Progenitor cell of endocrine pancreas (in vitro differentiated cells): ENCODE measurements around the gene GALNTL6. TPM values are rescaled to one million over a fixed set of nuclear protein-coding genes. Genes with fewer than 3 reads are reported as not detected.

ENCODE experiments used
- DNase-seq: peaks from one replicate; pipeline ENCODE4 v3.0.0; 2021; ENCODE audit warnings: low spot score; ENCODE audit not compliant: unreplicated experiment
- H3K27ac Mint-ChIP-seq: 2 replicates; pipeline ENCODE4 v1.8.0; 2021; ENCODE audit warnings: mild to moderate bottlenecking, moderate library complexity, mixed read lengths
- H3K27me3 Mint-ChIP-seq: 2 replicates; pipeline ENCODE4 v1.8.0; 2021; ENCODE audit warnings: mixed read lengths
- H3K36me3 Mint-ChIP-seq: 2 replicates; pipeline ENCODE4 v1.8.0; 2022; ENCODE audit warnings: mixed read lengths; ENCODE audit not compliant: insufficient read depth
- H3K4me1 Mint-ChIP-seq: 2 replicates; pipeline ENCODE4 v1.8.0; 2021; ENCODE audit warnings: low read depth, mixed read lengths
- H3K4me3 Mint-ChIP-seq: 2 replicates; pipeline ENCODE4 v1.8.0; 2021; ENCODE audit warnings: low read depth, mild to moderate bottlenecking, moderate library complexity, mixed read lengths
- H3K9me3 Mint-ChIP-seq: 2 replicates; pipeline ENCODE4 v1.8.0; 2021; ENCODE audit warnings: low read depth, mixed read lengths
- total RNA-seq: library from RNA; stranded (reverse); gene quantifications from 2 replicates; pipeline ENCODE4 v1.2.1, GENCODE V29; 2021
- TF ChIP-seq, protein P1 (sequence below): fragments of 200-600 bp; sonication (generic); IDR thresholded peaks from one replicate; pipeline ENCODE4 v1.5.0; 2021; ENCODE audit warnings: antibody characterized with exemption, mild to moderate bottlenecking; ENCODE audit not compliant: unreplicated experiment

GALNTL6 gene
- total RNA-seq, 1 donor from 2014 or later: 0.14 TPM

DNA sequence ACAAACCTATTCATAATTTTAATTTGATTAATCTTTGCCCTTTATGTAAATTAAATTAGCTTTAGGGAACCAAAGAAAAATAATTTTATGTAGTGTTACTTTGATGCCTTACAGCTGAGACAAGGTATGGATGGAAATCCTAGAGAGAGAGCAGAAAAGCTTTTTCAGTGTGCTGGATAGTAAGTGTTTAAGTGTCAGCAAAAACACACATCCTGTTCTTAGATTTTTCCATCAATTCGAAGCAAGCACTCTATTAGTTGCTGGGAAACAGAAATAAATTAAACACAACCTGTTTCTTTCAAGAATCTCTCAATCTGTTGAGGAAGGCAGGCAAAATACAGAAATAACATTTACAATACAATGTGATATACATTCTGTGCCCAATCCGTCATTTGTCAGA is 327.8 kb downstream of the GALNTL6 start:
- H3K27ac Mint-ChIP-seq: no peak overlapping the region

DNA sequence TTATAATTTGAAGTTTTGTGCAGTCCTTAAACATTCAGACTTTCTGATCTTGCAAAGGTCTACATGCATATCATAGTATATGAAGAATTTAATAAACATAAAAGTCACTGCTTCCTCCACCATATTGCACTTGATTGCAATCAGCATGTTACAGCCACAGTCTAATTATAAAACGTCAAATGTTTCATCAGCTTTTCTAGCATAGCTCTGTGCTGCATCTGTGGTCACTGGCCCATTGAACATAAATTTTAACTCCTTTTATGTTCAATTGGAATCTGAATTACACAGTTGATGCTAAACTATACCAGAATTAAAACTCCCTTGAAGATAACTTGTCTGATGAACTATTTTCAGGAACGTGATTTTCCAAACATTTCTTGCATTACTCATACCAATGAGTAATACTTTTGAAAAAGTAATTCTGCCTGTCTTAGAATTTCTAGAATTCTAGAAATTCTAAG is 329.1 kb downstream of the GALNTL6 start:
- Mint-ChIP-seq H3K27ac (no peak overlapping the region), H3K9me3 (no peaks in the 10 kb centered on the region), H3K27me3 (no peaks in the 10 kb centered on the region), H3K36me3 (no peaks in the 10 kb centered on the region), H3K4me1 (peaks cover 21% of the 10 kb centered on the region), H3K4me3 (no peak overlapping the region)
- TF ChIP-seq, protein P1, sequence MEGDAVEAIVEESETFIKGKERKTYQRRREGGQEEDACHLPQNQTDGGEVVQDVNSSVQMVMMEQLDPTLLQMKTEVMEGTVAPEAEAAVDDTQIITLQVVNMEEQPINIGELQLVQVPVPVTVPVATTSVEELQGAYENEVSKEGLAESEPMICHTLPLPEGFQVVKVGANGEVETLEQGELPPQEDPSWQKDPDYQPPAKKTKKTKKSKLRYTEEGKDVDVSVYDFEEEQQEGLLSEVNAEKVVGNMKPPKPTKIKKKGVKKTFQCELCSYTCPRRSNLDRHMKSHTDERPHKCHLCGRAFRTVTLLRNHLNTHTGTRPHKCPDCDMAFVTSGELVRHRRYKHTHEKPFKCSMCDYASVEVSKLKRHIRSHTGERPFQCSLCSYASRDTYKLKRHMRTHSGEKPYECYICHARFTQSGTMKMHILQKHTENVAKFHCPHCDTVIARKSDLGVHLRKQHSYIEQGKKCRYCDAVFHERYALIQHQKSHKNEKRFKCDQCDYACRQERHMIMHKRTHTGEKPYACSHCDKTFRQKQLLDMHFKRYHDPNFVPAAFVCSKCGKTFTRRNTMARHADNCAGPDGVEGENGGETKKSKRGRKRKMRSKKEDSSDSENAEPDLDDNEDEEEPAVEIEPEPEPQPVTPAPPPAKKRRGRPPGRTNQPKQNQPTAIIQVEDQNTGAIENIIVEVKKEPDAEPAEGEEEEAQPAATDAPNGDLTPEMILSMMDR: no peak
- no peak for DNase-seq

More for the DNA sequence above, 327.8 kb downstream of the GALNTL6 start:
- no peaks in the 10 kb centered on the region for H3K9me3 Mint-ChIP-seq
- DNase-seq: no peak
- TF ChIP-seq, protein P1: no peak
- no peaks in the 10 kb centered on the region for H3K36me3 Mint-ChIP-seq
- peaks cover 21% of the 10 kb centered on the region for H3K4me1 Mint-ChIP-seq
- H3K27me3 Mint-ChIP-seq: no peaks in the 10 kb centered on the region
- H3K4me3 Mint-ChIP-seq: no peak overlapping the region

DNA sequence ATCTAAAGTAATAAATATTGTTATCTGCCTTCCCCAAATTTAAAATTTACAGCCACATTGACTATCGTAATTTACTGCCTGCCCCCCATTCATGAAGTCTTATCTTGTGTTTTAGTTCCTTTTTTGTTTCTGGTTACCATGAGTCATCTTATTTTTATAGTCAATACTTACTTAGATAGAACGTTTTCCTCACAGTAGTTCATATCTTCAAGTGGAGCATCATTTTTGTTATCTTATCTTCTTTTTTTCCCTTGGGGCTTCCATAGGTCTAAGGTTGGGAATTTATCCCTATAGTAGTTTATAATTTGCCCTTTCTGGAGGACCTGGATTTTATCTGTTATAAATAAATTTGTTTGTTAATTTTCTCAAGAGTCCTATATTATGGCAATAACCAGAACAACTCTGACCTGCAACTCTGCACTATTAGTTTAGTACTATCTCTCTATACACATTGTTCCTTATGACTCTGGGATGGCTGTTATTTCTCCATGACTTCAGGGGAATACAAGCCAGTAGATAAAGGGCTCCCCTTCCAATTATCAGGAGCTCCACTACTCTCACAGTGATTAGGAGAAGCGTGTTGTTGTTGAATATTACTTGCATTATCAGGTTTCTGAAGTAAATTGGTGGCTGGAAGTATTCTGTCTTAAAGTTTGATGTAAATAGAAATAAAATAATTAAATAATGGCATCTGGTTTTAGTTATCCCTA is 330.6 kb downstream of the GALNTL6 start:
- H3K27ac Mint-ChIP-seq: no peak overlapping the region
- H3K4me3 Mint-ChIP-seq: no peak overlapping the region
- peaks cover 19% of the 10 kb centered on the region for H3K4me1 Mint-ChIP-seq
- no peaks in the 10 kb centered on the region for H3K36me3 Mint-ChIP-seq
- TF ChIP-seq, protein P1: no peak
- H3K27me3 Mint-ChIP-seq: no peaks in the 10 kb centered on the region
- H3K9me3 Mint-ChIP-seq: no peaks in the 10 kb centered on the region
- DNase-seq: no peak

DNA sequence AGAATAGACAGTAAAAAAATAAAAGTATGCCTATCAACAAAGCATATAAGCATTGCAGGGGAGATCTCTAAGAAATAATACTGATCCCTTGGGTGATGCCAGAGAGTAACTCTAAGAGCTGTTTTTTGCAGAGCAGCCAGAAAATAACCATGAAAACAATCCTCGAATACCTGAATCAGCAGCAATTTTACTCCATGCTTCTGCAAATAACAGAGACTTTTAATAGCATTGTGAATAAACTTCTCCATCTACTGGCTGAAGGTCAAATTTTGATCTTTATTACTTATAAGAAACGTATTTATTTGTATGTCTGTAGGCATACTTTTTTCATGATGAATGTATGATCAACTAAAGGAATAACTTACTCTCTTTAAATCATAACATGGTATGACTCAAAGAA is 334.5 kb downstream of the GALNTL6 start:
- Mint-ChIP-seq H3K36me3 (no peaks in the 10 kb centered on the region), H3K4me3 (no peak overlapping the region), H3K9me3 (no peaks in the 10 kb centered on the region), H3K4me1 (peaks cover 2% of the 10 kb centered on the region), H3K27ac (no peak overlapping the region), H3K27me3 (no peaks in the 10 kb centered on the region)
- TF ChIP-seq, protein P1: no peak
- DNase-seq: no peak

DNA sequence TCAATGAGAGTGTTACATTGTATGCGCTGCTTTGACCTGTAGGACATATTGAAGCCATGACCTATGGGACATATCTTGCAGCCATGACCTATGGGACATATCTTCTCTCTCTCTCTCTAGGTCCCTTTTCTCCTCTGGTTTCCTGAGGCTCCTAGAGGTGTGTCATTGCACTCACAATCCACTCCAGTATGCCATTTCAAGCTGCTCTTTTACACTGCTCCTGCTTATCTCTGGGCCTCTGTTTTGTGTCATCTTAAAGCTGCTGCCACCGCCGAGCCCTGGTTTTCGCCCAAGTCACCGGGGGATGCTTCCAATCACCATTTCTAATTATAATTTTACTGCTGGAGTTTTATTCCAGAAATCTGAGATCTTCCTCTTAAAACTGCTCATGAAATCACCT is 336.1 kb downstream of the GALNTL6 start:
- H3K4me3 Mint-ChIP-seq: no peak overlapping the region
- no peaks in the 10 kb centered on the region for H3K9me3 Mint-ChIP-seq
- TF ChIP-seq, protein P1: no peak
- no peak overlapping the region for H3K27ac Mint-ChIP-seq
- H3K27me3 Mint-ChIP-seq: no peaks in the 10 kb centered on the region
- H3K4me1 Mint-ChIP-seq: no peaks in the 10 kb centered on the region
- DNase-seq: no peak
- no peaks in the 10 kb centered on the region for H3K36me3 Mint-ChIP-seq
